Measurements from ENCODE around the gene MTAP. TPM values are rescaled to one million over a fixed set of nuclear protein-coding genes. Genes with fewer than 3 reads are reported as not detected.

Gene MTAP
- polyA plus RNA-seq, 1 donor from 2014 or later: 7.7 TPM

DNA sequence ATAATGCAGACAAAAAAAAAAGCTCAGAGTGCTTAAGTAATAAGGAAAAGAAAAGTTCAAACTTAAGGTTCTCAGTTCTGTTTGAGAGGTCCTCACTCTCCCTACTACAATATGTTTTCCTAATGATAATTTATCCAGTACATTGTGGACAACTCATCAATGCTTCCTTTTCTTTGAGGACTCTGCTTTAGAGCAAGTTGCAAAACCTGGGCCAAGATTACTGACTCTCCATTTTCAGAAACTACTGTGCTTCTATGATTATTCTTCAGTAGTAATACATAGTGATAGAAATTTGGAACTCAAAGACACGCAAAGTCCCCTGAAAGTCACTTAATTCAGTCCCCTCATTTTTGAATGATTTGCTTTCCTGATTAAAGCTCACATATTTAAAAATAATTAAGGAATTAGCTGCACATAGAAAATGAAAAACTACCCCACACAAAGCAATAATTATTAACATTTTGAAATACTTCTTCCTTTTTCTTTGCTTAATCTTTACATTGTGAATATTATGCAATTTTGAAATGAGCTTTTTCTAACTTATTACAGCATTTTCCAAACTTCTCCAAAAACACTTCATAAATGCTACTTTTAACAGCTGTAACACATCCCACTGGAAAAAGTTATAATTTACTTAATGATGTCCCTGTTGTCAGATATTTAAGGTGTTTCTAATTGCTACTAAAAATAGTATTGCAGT, 180.6 kb downstream of the MTAP start:
- TF ChIP-seq EP300 (conservative IDR thresholded peaks at IDR 0.05; ENCODE audit: poor library complexity, severe bottlenecking): no peak
- Histone ChIP-seq H3K4me3 (ENCODE audit: low read length) (no peak overlapping the region), H3K4me2 (ENCODE audit: low read length) (no peak overlapping the region), H3F3A (ENCODE audit: insufficient read depth, low read length, poor library complexity, severe bottlenecking) (no peaks in the 10 kb centered on the region), H3K27ac (ENCODE audit: low read length) (no peak overlapping the region), H4K20me1 (ENCODE audit: insufficient read depth) (no peaks in the 10 kb centered on the region), H2AFZ (ENCODE audit: low read depth, low read length) (no peak overlapping the region), H3K9me2 (ENCODE audit: insufficient read depth, low read length) (no peaks in the 10 kb centered on the region), H3K79me2 (replicated peaks; ENCODE audit: insufficient read depth, low read length) (no peaks in the 10 kb centered on the region), H3K27me3 (ENCODE audit: insufficient read depth, low read depth, low read length) (peaks cover 96% of the 10 kb centered on the region), H3K9ac (ENCODE audit: low read length) (no peak overlapping the region), H3K9me3 (ENCODE audit: low read length) (no peaks in the 10 kb centered on the region), H3K36me3 (ENCODE audit: insufficient read depth, low read length) (no peaks in the 10 kb centered on the region)

GRCh38 chr9:21983561-21983935, 181.1 kb downstream of the MTAP start:
- H3K9me2 ChIP-seq (ENCODE audit: insufficient read depth, low read length): no peaks in the 10 kb centered on the region
- H4K20me1 ChIP-seq (ENCODE audit: insufficient read depth): no peaks in the 10 kb centered on the region
- no peaks in the 10 kb centered on the region for H3K36me3 ChIP-seq (ENCODE audit: insufficient read depth, low read length)
- TF ChIP-seq, protein P1, sequence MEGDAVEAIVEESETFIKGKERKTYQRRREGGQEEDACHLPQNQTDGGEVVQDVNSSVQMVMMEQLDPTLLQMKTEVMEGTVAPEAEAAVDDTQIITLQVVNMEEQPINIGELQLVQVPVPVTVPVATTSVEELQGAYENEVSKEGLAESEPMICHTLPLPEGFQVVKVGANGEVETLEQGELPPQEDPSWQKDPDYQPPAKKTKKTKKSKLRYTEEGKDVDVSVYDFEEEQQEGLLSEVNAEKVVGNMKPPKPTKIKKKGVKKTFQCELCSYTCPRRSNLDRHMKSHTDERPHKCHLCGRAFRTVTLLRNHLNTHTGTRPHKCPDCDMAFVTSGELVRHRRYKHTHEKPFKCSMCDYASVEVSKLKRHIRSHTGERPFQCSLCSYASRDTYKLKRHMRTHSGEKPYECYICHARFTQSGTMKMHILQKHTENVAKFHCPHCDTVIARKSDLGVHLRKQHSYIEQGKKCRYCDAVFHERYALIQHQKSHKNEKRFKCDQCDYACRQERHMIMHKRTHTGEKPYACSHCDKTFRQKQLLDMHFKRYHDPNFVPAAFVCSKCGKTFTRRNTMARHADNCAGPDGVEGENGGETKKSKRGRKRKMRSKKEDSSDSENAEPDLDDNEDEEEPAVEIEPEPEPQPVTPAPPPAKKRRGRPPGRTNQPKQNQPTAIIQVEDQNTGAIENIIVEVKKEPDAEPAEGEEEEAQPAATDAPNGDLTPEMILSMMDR (IDR thresholded peaks at IDR 0.05; ENCODE audit: poor library complexity, severe bottlenecking): no peak
- no peak for TF ChIP-seq SMC3 (conservative IDR thresholded peaks at IDR 0.05; ENCODE audit: poor library complexity)
- TF ChIP-seq POLR2AphosphoS5 (IDR thresholded peaks at IDR 0.05): no peak
- no peak for TF ChIP-seq EP300 (conservative IDR thresholded peaks at IDR 0.05; ENCODE audit: poor library complexity, severe bottlenecking)
- no peak for TF ChIP-seq RAD21 (conservative IDR thresholded peaks at IDR 0.05)
- no peak for TF ChIP-seq REST (IDR thresholded peaks at IDR 0.05; ENCODE audit: borderline replicate concordance)
- TF ChIP-seq TAF1 (IDR thresholded peaks at IDR 0.05; ENCODE audit: low read depth): no peak
- TF ChIP-seq EZH2 (IDR thresholded peaks at IDR 0.05; ENCODE audit: borderline replicate concordance, insufficient read depth, low read length, poor library complexity, severe bottlenecking): no peak
- no peak for TF ChIP-seq MXI1 (conservative IDR thresholded peaks at IDR 0.05; ENCODE audit: poor library complexity, severe bottlenecking)
- no peak overlapping the region for H2AFZ ChIP-seq (ENCODE audit: low read depth, low read length)
- H3K79me2 ChIP-seq (replicated peaks; ENCODE audit: insufficient read depth, low read length): no peaks in the 10 kb centered on the region
- H3K9ac ChIP-seq (ENCODE audit: low read length): no peak overlapping the region
- no peak overlapping the region for H3K4me2 ChIP-seq (ENCODE audit: low read length)
- no peaks in the 10 kb centered on the region for H3F3A ChIP-seq (ENCODE audit: insufficient read depth, low read length, poor library complexity, severe bottlenecking)
- no peak overlapping the region for H3K4me3 ChIP-seq (ENCODE audit: low read length)
- H3K27me3 ChIP-seq (ENCODE audit: insufficient read depth, low read depth, low read length): peaks cover 96% of the 10 kb centered on the region
- no peaks in the 10 kb centered on the region for H3K9me3 ChIP-seq (ENCODE audit: low read length)
- no peak overlapping the region for H3K27ac ChIP-seq (ENCODE audit: low read length)

All from neural cell (in vitro differentiated cells).